ENCODE results near the gene SDHB.
A peak's percentile ranks its signal among the peaks of the same experiment; 100 is the strongest.

The SDHB gene

GRCh38 chr1:17013491-17014320 is 40.1 kb downstream of the SDHB start:
- DNase-seq (ENCODE audit: low read depth in 2 of 3, low spot score in 1 of 3) = no peak

GRCh38 chr1:17012775-17013490 is 40.9 kb downstream of the SDHB start:
- DNase-seq (ENCODE audit: low read depth in 2 of 3, low spot score in 1 of 3) = no peak

GRCh38 chr1:17011439-17012307 is 42.2 kb downstream of the SDHB start, which contains the start of gene ATP13A2:
ATP13A2 (minus strand) TSS chr1:17011928; CDS start chr1:17011738, 190 bp downstream.
- DNase-seq (ENCODE audit: low read depth in 2 of 3, low spot score in 1 of 3) = peak; percentile 54 to 79 (median 62)

- DNase-seq (ENCODE audit: low read depth in 2 of 3, low spot score in 1 of 3) = no peak
Observed at GRCh38 chr1:17011092-17011438, 42.8 kb downstream of the SDHB start.

- DNase-seq (ENCODE audit: low read depth in 2 of 3, low spot score in 1 of 3) = no peak
Observed at GRCh38 chr1:17009706-17010105, 44.1 kb downstream of the SDHB start.

- DNase-seq (ENCODE audit: low read depth in 2 of 3, low spot score in 1 of 3) = no peak
Observed at GRCh38 chr1:17008208-17008855, 45.5 kb downstream of the SDHB start.

GRCh38 chr1:17007121-17007520 is 46.7 kb downstream of the SDHB start:
- no peak for DNase-seq (ENCODE audit: low read depth in 2 of 3, low spot score in 1 of 3)

GRCh38 chr1:17005365-17005740 is 48.5 kb downstream of the SDHB start:
- DNase-seq (ENCODE audit: low read depth in 2 of 3, low spot score in 1 of 3) = no peak

- DNase-seq (ENCODE audit: low read depth in 2 of 3, low spot score in 1 of 3) = no peak
Observed at GRCh38 chr1:17004466-17005364, 49.1 kb downstream of the SDHB start.

GRCh38 chr1:17002524-17002902 is 51.3 kb downstream of the SDHB start:
- no peak for DNase-seq (ENCODE audit: low read depth in 2 of 3, low spot score in 1 of 3)

- no peak for DNase-seq (ENCODE audit: low read depth in 2 of 3, low spot score in 1 of 3)
Observed at GRCh38 chr1:17001760-17002523, 51.9 kb downstream of the SDHB start.

- no peak for DNase-seq (ENCODE audit: low read depth in 2 of 3, low spot score in 1 of 3)
Observed at GRCh38 chr1:16999863-17000262, 54.0 kb downstream of the SDHB start.

- DNase-seq (ENCODE audit: low read depth in 2 of 3, low spot score in 1 of 3) = no peak
Observed at GRCh38 chr1:16998589-16998988, 55.2 kb downstream of the SDHB start.

GRCh38 chr1:16996845-16997244 is 57.0 kb downstream of the SDHB start:
- DNase-seq (ENCODE audit: low read depth in 2 of 3, low spot score in 1 of 3) = no peak

GRCh38 chr1:16993521-16994038 is 60.3 kb downstream of the SDHB start:
- DNase-seq (ENCODE audit: low read depth in 2 of 3, low spot score in 1 of 3) = no peak

GRCh38 chr1:16992675-16993074 is 61.2 kb downstream of the SDHB start:
- no peak for DNase-seq (ENCODE audit: low read depth in 2 of 3, low spot score in 1 of 3)

GRCh38 chr1:16992102-16992501 is 61.7 kb downstream of the SDHB start:
- no peak for DNase-seq (ENCODE audit: low read depth in 2 of 3, low spot score in 1 of 3)

GRCh38 chr1:16991571-16991970 is 62.3 kb downstream of the SDHB start:
- no peak for DNase-seq (ENCODE audit: low read depth in 2 of 3, low spot score in 1 of 3)

Measured in stimulated activated CD4-positive, alpha-beta T cell treated with anti-CD3 and anti-CD28 coated beads, Interleukin-12 subunit alpha, Interleukin-12 subunit beta, amount 100 ng/mL, for 48 hours (primary cell).